ENCODE data around the gene SEC23IP. TPM values are rescaled to one million over a fixed set of nuclear protein-coding genes. Genes with fewer than 3 reads are reported as not detected.
A peak's percentile ranks its signal among the peaks of the same experiment; 100 is the strongest.

SEC23IP gene
- polyA plus RNA-seq, 3 donors, result 11.5 to 43.8 (median 42.0) TPM

GRCh38 chr10:119849031-119849789, 43.3 kb upstream of the SEC23IP start:
- H3K36me3 Mint-ChIP-seq, result peaks cover 59 to 72% of the 10 kb centered on the region in 2 donors
- no peak overlapping the region for H3K4me3 Mint-ChIP-seq
- no peak overlapping the region for H3K4me3 ChIP-seq (replicated peaks in 1 of 3; ENCODE audit: low read depth in 2 of 3, low read length in 3 of 3)
- H3K27me3 ChIP-seq (ENCODE audit: control insufficient read depth in 2 of 2, insufficient read depth in 2 of 2, low read length in 2 of 2), result no peaks in the 10 kb centered on the region
- H3K4me2 ChIP-seq (replicated peaks; ENCODE audit: extremely low read depth, low read length, poor library complexity, severe bottlenecking), result no peak overlapping the region
- peak overlapping the region in 4 of 7 donors; percentile 10 to 61 (median 22) for H3K27ac Mint-ChIP-seq
- peak overlapping the region in 1 of 2 donors; percentile 34 for H3K27ac ChIP-seq (ENCODE audit: low read depth in 1 of 2, low read length in 2 of 2)
- H3K4me1 ChIP-seq (ENCODE audit: control insufficient read depth in 1 of 2, insufficient read depth in 2 of 2, low read length in 2 of 2), result peaks cover 12 to 40% of the 10 kb centered on the region in 2 donors
- H3K36me3 ChIP-seq (replicated peaks in 1 of 2; ENCODE audit: control insufficient read depth in 1 of 2, insufficient read depth in 2 of 2, low read length in 2 of 2), result peaks cover 57 to 82% of the 10 kb centered on the region in 2 donors
- peaks cover 45% of the 10 kb centered on the region for H3K4me1 Mint-ChIP-seq
- no peak for TF ChIP-seq CTCF (IDR thresholded peaks at IDR 0.05)
- peaks cover 0 to 6% (median 0%) of the 10 kb centered on the region in 7 donors for H3K9me3 Mint-ChIP-seq
- peaks cover 61% of the 10 kb centered on the region for H4K20me1 ChIP-seq (ENCODE audit: insufficient read depth, low read length)
- H2AFZ ChIP-seq (ENCODE audit: insufficient read depth, low read depth, low read length, poor library complexity, severe bottlenecking), result no peak overlapping the region
- H3K9ac ChIP-seq (ENCODE audit: insufficient read depth, low read length, poor library complexity, severe bottlenecking), result no peak overlapping the region
- no peaks in the 10 kb centered on the region for H3K9me3 ChIP-seq (replicated peaks in 1 of 2; ENCODE audit: control insufficient read depth in 1 of 2, insufficient read depth in 1 of 2, low read length in 2 of 2)
- peaks cover 0 to 2% (median 0%) of the 10 kb centered on the region in 3 donors for H3K27me3 Mint-ChIP-seq (ENCODE audit: low read depth in 3 of 3)
- peaks cover 68% of the 10 kb centered on the region for H3K79me2 ChIP-seq (ENCODE audit: insufficient read depth, low read length)
- intact Hi-C loops (cut with micrococcal nuclease), result no loop called here
- DNase-seq, result no peak
- WGBS (ENCODE audit: insufficient coverage), result 98% methylated on average over 5 of the region's 6 CpGs

DNA sequence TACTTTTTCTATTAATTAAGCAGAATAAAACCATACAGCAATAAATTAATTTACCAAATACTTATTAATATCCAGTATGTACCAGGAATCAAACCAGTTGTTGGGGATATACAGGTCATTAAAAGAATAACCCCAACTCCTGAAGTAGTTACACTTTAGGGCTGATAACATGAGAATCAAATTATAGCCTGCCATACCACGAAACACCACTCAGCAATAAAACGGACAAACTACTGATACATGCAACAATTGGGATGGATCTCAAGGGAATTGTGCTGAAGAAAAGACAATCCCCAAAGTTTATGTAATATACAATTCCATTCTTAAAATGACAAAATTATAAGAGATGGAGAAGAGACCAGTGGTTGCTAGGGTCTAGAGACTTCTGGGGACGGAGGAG, 42.6 kb upstream of the SEC23IP start:
- peaks cover 0 to 2% (median 0%) of the 10 kb centered on the region in 3 donors for H3K27me3 Mint-ChIP-seq (ENCODE audit: low read depth in 3 of 3)
- DNase-seq, result no peak
- peak overlapping the region; percentile 86 to 94 (median 93) for H3K27ac Mint-ChIP-seq
- intact Hi-C loops (cut with micrococcal nuclease), result loop anchor here in 1 of 2 donors (10.0 kb wide), 1 partner anchor 165 kb away; no protein-coding TSS in a partner anchor
- WGBS (ENCODE audit: insufficient coverage), result 100% methylated on average over 1 of the region's 3 CpGs
- H3K4me1 ChIP-seq (ENCODE audit: control insufficient read depth in 1 of 2, insufficient read depth in 2 of 2, low read length in 2 of 2), result peaks cover 12 to 40% of the 10 kb centered on the region in 2 donors
- H3K4me1 Mint-ChIP-seq, result peaks cover 41% of the 10 kb centered on the region
- H4K20me1 ChIP-seq (ENCODE audit: insufficient read depth, low read length), result peaks cover 57% of the 10 kb centered on the region
- peaks cover 53 to 66% of the 10 kb centered on the region in 2 donors for H3K36me3 Mint-ChIP-seq
- H3K9ac ChIP-seq (ENCODE audit: insufficient read depth, low read length, poor library complexity, severe bottlenecking), result no peak overlapping the region
- H3K4me3 ChIP-seq (replicated peaks in 1 of 3; ENCODE audit: low read depth in 2 of 3, low read length in 3 of 3), result no peak overlapping the region
- no peak overlapping the region for H3K4me3 Mint-ChIP-seq
- no peaks in the 10 kb centered on the region for H3K9me3 ChIP-seq (replicated peaks in 1 of 2; ENCODE audit: control insufficient read depth in 1 of 2, insufficient read depth in 1 of 2, low read length in 2 of 2)
- H3K27me3 ChIP-seq (ENCODE audit: control insufficient read depth in 2 of 2, insufficient read depth in 2 of 2, low read length in 2 of 2), result no peaks in the 10 kb centered on the region
- no peak overlapping the region for H3K4me2 ChIP-seq (replicated peaks; ENCODE audit: extremely low read depth, low read length, poor library complexity, severe bottlenecking)
- H3K9me3 Mint-ChIP-seq, result peaks cover 0 to 6% (median 0%) of the 10 kb centered on the region in 7 donors
- peak overlapping the region; percentile 63 to 74 for H3K27ac ChIP-seq (ENCODE audit: low read depth in 1 of 2, low read length in 2 of 2)
- peaks cover 52 to 76% of the 10 kb centered on the region in 2 donors for H3K36me3 ChIP-seq (replicated peaks in 1 of 2; ENCODE audit: control insufficient read depth in 1 of 2, insufficient read depth in 2 of 2, low read length in 2 of 2)
- no peak for TF ChIP-seq CTCF (IDR thresholded peaks at IDR 0.05)
- H2AFZ ChIP-seq (ENCODE audit: insufficient read depth, low read depth, low read length, poor library complexity, severe bottlenecking), result no peak overlapping the region
- H3K79me2 ChIP-seq (ENCODE audit: insufficient read depth, low read length), result peaks cover 64% of the 10 kb centered on the region
